H1 (cell line): ENCODE results near the gene TRIM7. TPM values are rescaled to one million over a fixed set of nuclear protein-coding genes. Genes with fewer than 3 reads are reported as not detected.

Experiments
- CHD1 ChIP-seq: IDR thresholded peaks from 2 replicates; pipeline ENCODE4 v1.6.1; 2012; ENCODE audit warnings: low read depth, low read length, improper control_type of control experiment
- CHD7 ChIP-seq: fragments of 300-600 bp; sonication (generic); IDR thresholded peaks from 2 replicates; pipeline ENCODE4 v1.7.1; 2012; ENCODE audit warnings: low read length, moderate library complexity, mild to moderate bottlenecking, inconsistent platforms; ENCODE audit not compliant: insufficient replicate concordance
- EZH2 ChIP-seq: fragments of 200-600 bp; sonication (generic); IDR thresholded peaks from 2 replicates; pipeline ENCODE4 v1.7.1; 2012; ENCODE audit warnings: low read depth, mild to moderate bottlenecking, moderate library complexity, low read length, inconsistent platforms; ENCODE audit not compliant: severe bottlenecking
- SP1 ChIP-seq: IDR thresholded peaks from 2 replicates; pipeline ENCODE4 v1.6.1; 2011; ENCODE audit warnings: low read depth, low read length
- SUZ12 ChIP-seq: fragments of 200-600 bp; sonication (generic); IDR thresholded peaks from 2 replicates; pipeline ENCODE4 v1.6.1; 2012; ENCODE audit warnings: mild to moderate bottlenecking, inconsistent platforms, low read length, moderate library complexity, mixed read lengths
- TAF7 ChIP-seq: optimal IDR thresholded peaks from 2 replicates; pipeline ENCODE3; 2011; ENCODE audit warnings: low read depth, mild to moderate bottlenecking, inconsistent platforms, low read length, moderate library complexity, borderline replicate concordance
- TBP ChIP-seq: IDR thresholded peaks from 2 replicates; pipeline ENCODE4 v1.6.1; 2011; ENCODE audit warnings: low read depth, low read length, improper control_type of control experiment
- ZNF274 ChIP-seq: IDR thresholded peaks from 2 replicates; pipeline ENCODE4 v1.7.0; 2012; ENCODE audit warnings: low read length, borderline replicate concordance; ENCODE audit errors: extremely low read depth
- polyA plus RNA-seq, 7 experiments: library from polyadenylated mRNA; depleted of rRNA in 3 of 7; stranded (reverse) in 5 of 7; unstranded in 2 of 7; fragments of >200 nt in 5 of 7; fragments of 200-250 nt in 2 of 7; gene quantifications; 1 replicate in 5 of 7; 2 replicates in 1 of 7; 4 replicates in 1 of 7; pipeline versions ENCODE4 v1.2.1 to v1.2.3, GENCODE V29; 2011 to 2013; ENCODE audit warnings: missing spikeins in 2 of 7, mixed read lengths in 2 of 7
- total RNA-seq: library from RNA; stranded (reverse); fragmentation: NEBNext Ultra II Directional; extraction: Animal tissue kit (Norgen Biotek cat#: 25700); gene quantifications from 2 replicates; pipeline ENCODE4 v1.2.1, GENCODE V29; 2021

The TRIM7 gene
- total and polyA plus RNA-seq, 2 of the 8 experiments (the other 6 are each of a cell fraction or from before 2014, with no cell fraction given) = 0.36 to 0.47 TPM

GRCh38 chr5:181199881-181200638, 4.9 kb downstream of the TRIM7 start (continued):
- TF ChIP-seq ZNF274 (no peak), CHD1 (no peak), SUZ12 (no peak), EZH2 (no peak), CHD7 (no peak), SP1 (no peak), TBP (no peak), TAF7 (no peak)
